WERI-Rb-1 (cell line): ENCODE results near the gene SLC12A7.
A peak's percentile ranks its signal among the peaks of the same experiment; 100 is the strongest.

Source experiments
- DNase-seq: peaks from one replicate; pipeline ENCODE4 v3.0.0-alpha.2; 2020
- H3K27ac ChIP-seq: fragments of 250-450 bp; sonication (Bioruptor Pico); 2 replicates; pipeline ENCODE4 v1.5.1; 2020; ENCODE audit warnings: mild to moderate bottlenecking, moderate library complexity
- H3K27me3 ChIP-seq: fragments of 250-450 bp; sonication (Bioruptor Pico); 2 replicates; pipeline ENCODE4 v1.5.1; 2021; ENCODE audit warnings: mild to moderate bottlenecking, low read depth, moderate library complexity; ENCODE audit not compliant: insufficient read depth, severe bottlenecking
- H3K36me3 ChIP-seq: fragments of 250-450 bp; sonication (Bioruptor Pico); 2 replicates; pipeline ENCODE4 v1.5.1; 2020; ENCODE audit warnings: mild to moderate bottlenecking, moderate library complexity
- H3K4me3 ChIP-seq: 2 replicates; pipeline ENCODE4 v1.5.1; 2011; ENCODE audit warnings: low read depth, mild to moderate bottlenecking, control low read depth, low read length
- H3K9me3 ChIP-seq: fragments of 250-450 bp; sonication (Bioruptor Pico); 2 replicates; pipeline ENCODE4 v1.5.1; 2021; ENCODE audit warnings: mild to moderate bottlenecking, moderate library complexity; ENCODE audit not compliant: severe bottlenecking
- CTCF ChIP-seq: IDR thresholded peaks from 2 replicates; pipeline ENCODE4 v1.5.1; 2011; ENCODE audit warnings: low read depth, mild to moderate bottlenecking, control low read depth, inconsistent platforms, low read length

The SLC12A7 gene

DNA sequence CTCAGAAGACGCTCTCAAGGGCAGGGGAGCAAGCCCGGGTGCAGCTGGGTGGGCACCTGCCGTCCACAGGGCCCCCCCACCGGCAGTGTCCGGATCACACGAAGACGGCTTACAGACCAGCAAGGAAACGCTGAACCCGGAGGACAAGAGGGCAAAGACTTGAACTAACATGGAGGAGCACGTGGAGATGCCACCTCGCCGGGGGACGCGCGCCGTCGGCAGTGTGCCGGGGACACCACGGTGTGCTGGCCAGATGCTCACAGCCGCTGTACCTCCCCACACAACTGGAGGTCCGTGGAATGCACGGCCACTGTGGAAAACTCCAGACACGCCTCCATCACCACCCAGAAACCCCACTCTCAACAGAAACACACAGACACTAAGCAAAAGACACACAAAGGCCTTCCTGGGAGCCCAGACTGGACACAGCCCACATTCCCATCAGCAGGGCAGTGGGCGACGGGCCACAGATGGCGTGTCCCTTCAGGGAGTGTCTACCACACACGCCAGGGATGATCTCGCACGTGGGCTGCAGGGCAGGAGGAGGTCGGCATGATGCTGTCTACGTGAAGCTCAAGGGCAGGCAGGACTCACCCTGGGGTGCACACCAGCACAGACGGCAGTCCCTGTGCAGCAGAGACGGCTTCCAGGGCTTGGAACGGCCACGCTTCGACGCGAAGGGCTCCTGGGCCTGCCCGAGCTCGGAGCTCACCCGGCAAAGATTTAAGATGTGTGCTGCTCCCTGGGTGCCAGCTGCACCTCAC lies 8.6 kb upstream of the SLC12A7 start:
- DNase-seq: no peak
- Histone ChIP-seq H3K4me3 (no peak overlapping the region), H3K9me3 (peaks cover 8% of the 10 kb centered on the region), H3K36me3 (no peaks in the 10 kb centered on the region), H3K27ac (no peak overlapping the region), H3K27me3 (no peaks in the 10 kb centered on the region)
- no peak for TF ChIP-seq CTCF

- Histone ChIP-seq H3K27me3 (no peaks in the 10 kb centered on the region), H3K9me3 (peaks cover 1% of the 10 kb centered on the region), H3K36me3 (no peaks in the 10 kb centered on the region), H3K27ac (no peak overlapping the region), H3K4me3 (no peak overlapping the region)
- no peak for DNase-seq
- no peak for TF ChIP-seq CTCF
These were observed 7.5 kb upstream of the SLC12A7 start for GRCh38 chr5:1119312-1119831.

DNA sequence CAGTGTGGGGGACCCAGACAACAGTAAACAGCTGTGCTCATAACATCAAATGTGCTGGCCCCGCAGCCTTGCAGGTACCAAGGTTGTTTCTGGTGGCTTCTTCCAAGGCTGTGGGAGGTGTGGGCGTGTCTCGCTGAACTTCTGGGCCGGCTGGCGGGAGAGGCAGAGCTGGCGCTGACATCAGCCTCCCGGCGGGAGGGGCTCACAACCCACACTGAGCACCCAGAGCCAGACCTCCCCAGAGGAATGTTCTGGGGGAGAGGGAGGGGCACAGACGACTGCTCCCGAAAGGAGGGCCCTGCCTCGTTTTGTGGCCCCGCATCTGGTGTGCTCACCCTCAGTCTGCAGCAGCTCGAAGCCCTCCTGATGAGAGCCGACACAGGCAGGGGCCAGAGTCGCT lies 6.9 kb upstream of the SLC12A7 start:
- no peak for TF ChIP-seq CTCF
- H3K9me3 ChIP-seq: no peaks in the 10 kb centered on the region
- no peak for DNase-seq
- no peaks in the 10 kb centered on the region for H3K36me3 ChIP-seq
- no peaks in the 10 kb centered on the region for H3K27me3 ChIP-seq
- H3K27ac ChIP-seq: no peak overlapping the region
- H3K4me3 ChIP-seq: no peak overlapping the region

GRCh38 chr5:1118231-1118698 lies 6.4 kb upstream of the SLC12A7 start:
- Histone ChIP-seq H3K4me3 (no peak overlapping the region), H3K36me3 (no peaks in the 10 kb centered on the region), H3K9me3 (no peaks in the 10 kb centered on the region), H3K27ac (no peak overlapping the region), H3K27me3 (no peaks in the 10 kb centered on the region)
- no peak for DNase-seq
- TF ChIP-seq CTCF: no peak

DNA sequence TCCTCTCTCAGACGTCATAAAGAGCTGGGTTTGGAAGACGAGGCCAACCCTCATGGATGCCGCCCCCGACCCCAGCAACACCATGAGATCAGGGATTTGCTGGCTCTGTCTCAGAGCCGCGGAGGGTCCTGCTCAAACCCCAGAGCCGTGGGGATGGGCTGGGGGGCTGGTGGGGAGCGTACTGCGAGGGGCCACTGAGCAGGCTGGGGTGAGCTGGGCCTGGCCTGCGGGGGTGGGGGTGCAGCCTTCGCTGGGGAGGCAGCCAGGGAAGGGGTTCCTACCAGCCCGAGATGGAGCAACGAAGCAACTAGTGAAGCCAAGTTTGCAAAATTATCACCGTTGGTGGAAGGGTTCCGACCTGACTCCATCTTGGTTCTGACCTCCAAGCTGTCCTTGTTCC lies 5.1 kb upstream of the SLC12A7 start:
- no peak for TF ChIP-seq CTCF
- no peaks in the 10 kb centered on the region for H3K9me3 ChIP-seq
- H3K27ac ChIP-seq: peak overlapping the region; percentile 13
- H3K36me3 ChIP-seq: no peaks in the 10 kb centered on the region
- DNase-seq: no peak
- no peak overlapping the region for H3K4me3 ChIP-seq
- H3K27me3 ChIP-seq: no peaks in the 10 kb centered on the region
